Astrocyte of the hippocampus (primary cell): ENCODE results near the gene PACRG.

ENCODE experiments used
- DNase-seq: peaks from one replicate; pipeline ENCODE4 v3.0.0; 2011; ENCODE audit warnings: low read depth, low spot score

The PACRG gene

GRCh38 chr6:162864911-162865310, 137.1 kb downstream of the PACRG start:
- DNase-seq, result no peak

- DNase-seq, result no peak
These were observed 138.9 kb downstream of the PACRG start for GRCh38 chr6:162866656-162867055.

- DNase-seq, result no peak
These were observed 140.6 kb downstream of the PACRG start for GRCh38 chr6:162868397-162868796.

- DNase-seq, result peak; percentile 34
These were observed 144.2 kb downstream of the PACRG start for GRCh38 chr6:162871966-162872365.

GRCh38 chr6:162873537-162873936, 145.8 kb downstream of the PACRG start:
- peak; percentile 29 for DNase-seq

- no peak for DNase-seq
These were observed 147.3 kb downstream of the PACRG start for GRCh38 chr6:162875070-162875469.

- no peak for DNase-seq
These were observed 155.2 kb downstream of the PACRG start for GRCh38 chr6:162882801-162883481.

GRCh38 chr6:162887981-162888689, 160.4 kb downstream of the PACRG start:
- DNase-seq, result no peak

GRCh38 chr6:162889303-162889702, 161.5 kb downstream of the PACRG start:
- no peak for DNase-seq

GRCh38 chr6:162898011-162898410, 170.2 kb downstream of the PACRG start:
- DNase-seq, result no peak

- peak; percentile 27 for DNase-seq
These were observed 171.4 kb downstream of the PACRG start for GRCh38 chr6:162899148-162899547.

- peak; percentile 6 for DNase-seq
These were observed 172.7 kb downstream of the PACRG start for GRCh38 chr6:162900503-162900902.

- no peak for DNase-seq
These were observed 176.4 kb downstream of the PACRG start for GRCh38 chr6:162904069-162904663.

GRCh38 chr6:162906479-162906878, 178.7 kb downstream of the PACRG start:
- no peak for DNase-seq

GRCh38 chr6:162907876-162908481, 180.2 kb downstream of the PACRG start:
- DNase-seq, result peak; percentile 39

GRCh38 chr6:162913206-162913605, 185.4 kb downstream of the PACRG start:
- DNase-seq, result no peak

GRCh38 chr6:162917506-162917905, 189.7 kb downstream of the PACRG start:
- DNase-seq, result no peak

- no peak for DNase-seq
These were observed 193.3 kb downstream of the PACRG start for GRCh38 chr6:162921062-162921461.

GRCh38 chr6:162921510-162922040, 193.8 kb downstream of the PACRG start:
- DNase-seq, result no peak

- peak; percentile 45 for DNase-seq
These were observed 194.9 kb downstream of the PACRG start for GRCh38 chr6:162922563-162923166.

- no peak for DNase-seq
These were observed 207.1 kb downstream of the PACRG start for GRCh38 chr6:162934844-162935243.

GRCh38 chr6:162940426-162940825, 212.7 kb downstream of the PACRG start:
- DNase-seq, result peak; percentile 10
